Smooth muscle cell (in vitro differentiated cells): ENCODE measurements around the gene PPM1D. TPM values are rescaled to one million over a fixed set of nuclear protein-coding genes. Genes with fewer than 3 reads are reported as not detected.
"Not testable (repeated sequence)": the region's sequence is repeated elsewhere in the genome, so short reads cannot be mapped to it uniquely, and the experiment has no call there.

ENCODE experiments used
- DNase-seq: peaks from one replicate; lab custom pipeline; 2025; ENCODE audit not compliant: unreplicated experiment; lab: John Stamatoyannopoulos, UW
- H2AFZ ChIP-seq: fragments of 200-600 bp; sonication (generic); 2 replicates; pipeline ENCODE4 v1.6.0; 2016; ENCODE audit warnings: antibody characterized with exemption, low read depth, mild to moderate bottlenecking
- H3F3A ChIP-seq: fragments of 200-600 bp; sonication (generic); 2 replicates; pipeline ENCODE4 v1.6.0; 2017; ENCODE audit warnings: antibody characterized with exemption, low read depth
- H3K27ac ChIP-seq: fragments of 200-600 bp; sonication (generic); 2 replicates; pipeline ENCODE4 v1.5.1; 2016; ENCODE audit warnings: low read depth, mild to moderate bottlenecking
- H3K27me3 ChIP-seq: fragments of 200-600 bp; sonication (generic); 2 replicates; pipeline ENCODE4 v1.6.1; 2016; ENCODE audit warnings: low read depth, mild to moderate bottlenecking
- H3K36me3 ChIP-seq: fragments of 200-600 bp; sonication (generic); 2 replicates; pipeline ENCODE4 v1.5.1; 2016; ENCODE audit warnings: low read depth
- H3K4me1 ChIP-seq: fragments of 200-600 bp; sonication (generic); 2 replicates; pipeline ENCODE4 v1.5.1; 2016; ENCODE audit warnings: low read depth
- H3K4me2 ChIP-seq: fragments of 200-600 bp; sonication (generic); 2 replicates; pipeline ENCODE4 v1.6.0; 2016; ENCODE audit warnings: mild to moderate bottlenecking
- H3K4me3 ChIP-seq: fragments of 200-600 bp; sonication (generic); 2 replicates; pipeline ENCODE4 v1.5.1; 2016; ENCODE audit warnings: mild to moderate bottlenecking
- H3K79me2 ChIP-seq: fragments of 200-600 bp; sonication (generic); 2 replicates; pipeline ENCODE4 v1.6.0; 2016; ENCODE audit warnings: low read depth, mild to moderate bottlenecking
- H3K9ac ChIP-seq: fragments of 200-600 bp; sonication (generic); 2 replicates; pipeline ENCODE4 v1.6.0; 2016; ENCODE audit warnings: low read depth
- H3K9me3 ChIP-seq: fragments of 200-600 bp; sonication (generic); replicated peaks from 2 replicates; pipeline ENCODE4 v1.5.1; 2016; ENCODE audit warnings: low read depth
- H4K20me1 ChIP-seq: fragments of 200-600 bp; sonication (generic); 2 replicates; pipeline ENCODE4 v1.6.0; 2016; ENCODE audit warnings: low read depth
- WGBS: methylation state at CpG from one replicate; pipeline ENCODE4 v1.1.7; 2016; ENCODE audit warnings: low lambda C conversion rate; 5-methylcytosine and 5-hydroxymethylcytosine counted together
- polyA plus RNA-seq: library from polyadenylated mRNA; unstranded; fragments of >200 nt; fragmentation: Nextera tagmentation; extraction: Ambion mirVana; gene quantifications from 2 replicates; pipeline ENCODE4 v1.2.1, GENCODE V29; 2016
- total RNA-seq: library from RNA; depleted of rRNA; stranded (reverse); fragments of >200 nt; gene quantifications from 2 replicates; pipeline ENCODE4 v1.2.3, GENCODE V29; 2014
- TF ChIP-seq, protein P1 (sequence below): fragments of 200-600 bp; sonication (generic); IDR thresholded peaks from 2 replicates; pipeline ENCODE4 v1.5.1; 2017; ENCODE audit warnings: borderline replicate concordance, mild to moderate bottlenecking, antibody characterized with exemption; ENCODE audit not compliant: insufficient read depth, poor library complexity, severe bottlenecking

PPM1D gene
- total and polyA plus RNA-seq, 2 experiments from 2014 or later = 10.0 to 12.9 TPM

DNA sequence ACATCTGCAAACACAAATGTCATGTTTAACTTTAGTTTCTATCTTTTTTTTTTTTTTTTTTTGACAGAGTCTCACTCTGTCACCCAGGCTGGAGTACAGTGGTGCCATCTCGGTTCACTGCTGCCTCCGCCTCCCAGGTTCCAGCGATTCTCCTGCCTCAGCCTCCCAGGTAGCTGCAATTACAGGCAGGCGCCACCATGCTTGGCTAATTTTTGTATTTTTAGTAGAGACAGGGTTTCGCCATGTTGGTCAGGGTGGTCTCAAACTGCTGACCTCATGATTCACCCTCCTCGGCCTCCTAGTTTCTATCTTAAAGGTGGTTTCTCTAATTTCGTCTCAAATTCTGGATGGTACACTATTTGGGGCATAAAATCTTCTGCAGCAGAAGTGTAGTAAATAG, 5.8 kb upstream of the PPM1D start:
- not testable (repeated sequence) for H3K4me1 ChIP-seq, H3K27ac ChIP-seq, H3K36me3 ChIP-seq, H4K20me1 ChIP-seq, H3F3A ChIP-seq, H3K9me3 ChIP-seq, DNase-seq, H3K9ac ChIP-seq, H3K4me2 ChIP-seq, H3K27me3 ChIP-seq, H3K79me2 ChIP-seq, H3K4me3 ChIP-seq, H2AFZ ChIP-seq
- WGBS = 96% methylated on average over 7 of the region's 7 CpGs

DNA sequence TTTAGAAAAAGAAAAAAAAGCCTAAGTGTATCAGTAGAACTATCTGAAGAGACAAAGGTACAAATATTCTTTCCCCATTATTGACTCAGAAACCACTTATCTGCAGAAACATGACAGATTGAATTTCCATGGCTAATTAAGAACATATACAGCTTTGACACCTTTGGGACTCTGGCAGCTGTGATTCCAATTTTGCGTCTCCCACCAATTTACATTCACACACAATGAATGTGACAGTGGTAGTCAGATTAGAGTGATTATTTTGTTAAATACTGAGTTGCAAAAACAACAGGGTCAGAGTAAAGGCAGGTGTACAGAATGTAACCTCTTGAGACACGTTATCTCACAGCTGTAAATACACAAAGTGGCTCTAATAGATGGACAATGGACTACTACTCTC, 5.3 kb upstream of the PPM1D start:
- DNase-seq = no peak
- no peaks in the 10 kb centered on the region for H3K27me3 ChIP-seq
- no peaks in the 10 kb centered on the region for H3K79me2 ChIP-seq
- TF ChIP-seq, protein P1, sequence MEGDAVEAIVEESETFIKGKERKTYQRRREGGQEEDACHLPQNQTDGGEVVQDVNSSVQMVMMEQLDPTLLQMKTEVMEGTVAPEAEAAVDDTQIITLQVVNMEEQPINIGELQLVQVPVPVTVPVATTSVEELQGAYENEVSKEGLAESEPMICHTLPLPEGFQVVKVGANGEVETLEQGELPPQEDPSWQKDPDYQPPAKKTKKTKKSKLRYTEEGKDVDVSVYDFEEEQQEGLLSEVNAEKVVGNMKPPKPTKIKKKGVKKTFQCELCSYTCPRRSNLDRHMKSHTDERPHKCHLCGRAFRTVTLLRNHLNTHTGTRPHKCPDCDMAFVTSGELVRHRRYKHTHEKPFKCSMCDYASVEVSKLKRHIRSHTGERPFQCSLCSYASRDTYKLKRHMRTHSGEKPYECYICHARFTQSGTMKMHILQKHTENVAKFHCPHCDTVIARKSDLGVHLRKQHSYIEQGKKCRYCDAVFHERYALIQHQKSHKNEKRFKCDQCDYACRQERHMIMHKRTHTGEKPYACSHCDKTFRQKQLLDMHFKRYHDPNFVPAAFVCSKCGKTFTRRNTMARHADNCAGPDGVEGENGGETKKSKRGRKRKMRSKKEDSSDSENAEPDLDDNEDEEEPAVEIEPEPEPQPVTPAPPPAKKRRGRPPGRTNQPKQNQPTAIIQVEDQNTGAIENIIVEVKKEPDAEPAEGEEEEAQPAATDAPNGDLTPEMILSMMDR = no peak
- H3K9me3 ChIP-seq = no peaks in the 10 kb centered on the region
- H3K27ac ChIP-seq = no peak overlapping the region
- no peak overlapping the region for H3K9ac ChIP-seq
- WGBS = 97% methylated on average over 2 of the region's 2 CpGs
- peaks cover 6% of the 10 kb centered on the region for H3K4me1 ChIP-seq
- no peak overlapping the region for H3K4me2 ChIP-seq
- no peaks in the 10 kb centered on the region for H3F3A ChIP-seq
- no peaks in the 10 kb centered on the region for H3K36me3 ChIP-seq
- no peak overlapping the region for H3K4me3 ChIP-seq
- no peaks in the 10 kb centered on the region for H4K20me1 ChIP-seq
- no peak overlapping the region for H2AFZ ChIP-seq

DNA sequence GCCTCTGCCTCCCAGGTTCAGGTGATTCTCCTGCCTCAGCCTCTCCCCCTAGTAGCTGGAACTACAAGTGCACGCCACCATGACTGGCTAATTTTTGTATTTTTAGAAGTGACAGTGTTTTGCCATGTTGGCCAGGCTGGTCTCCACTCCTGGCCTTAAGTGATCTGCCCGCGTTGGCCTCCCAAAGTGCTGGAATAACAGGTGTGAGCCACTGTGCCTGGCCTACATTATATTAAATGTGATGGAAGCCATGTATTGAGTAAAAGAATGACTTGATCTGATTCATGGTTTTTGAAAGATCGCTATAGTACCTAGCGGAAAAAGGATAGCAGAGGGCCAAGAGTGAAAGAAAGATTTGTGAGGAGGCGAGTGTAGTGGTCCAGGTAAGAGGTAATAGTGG, 2.7 kb upstream of the PPM1D start:
- Histone ChIP-seq H3K79me2 (peaks cover 20% of the 10 kb centered on the region), H3K27me3 (no peaks in the 10 kb centered on the region), H3K27ac (no peak overlapping the region), H3K4me1 (peaks cover 6% of the 10 kb centered on the region), H3K4me3 (no peak overlapping the region), H2AFZ (no peak overlapping the region), H3K9me3 (no peaks in the 10 kb centered on the region), H3F3A (no peaks in the 10 kb centered on the region), H4K20me1 (peaks cover 16% of the 10 kb centered on the region), H3K36me3 (no peaks in the 10 kb centered on the region), H3K4me2 (no peak overlapping the region), H3K9ac (no peak overlapping the region)
- WGBS = 96% methylated on average over 6 of the region's 6 CpGs
- no peak for DNase-seq
- TF ChIP-seq, protein P1 = no peak

DNA sequence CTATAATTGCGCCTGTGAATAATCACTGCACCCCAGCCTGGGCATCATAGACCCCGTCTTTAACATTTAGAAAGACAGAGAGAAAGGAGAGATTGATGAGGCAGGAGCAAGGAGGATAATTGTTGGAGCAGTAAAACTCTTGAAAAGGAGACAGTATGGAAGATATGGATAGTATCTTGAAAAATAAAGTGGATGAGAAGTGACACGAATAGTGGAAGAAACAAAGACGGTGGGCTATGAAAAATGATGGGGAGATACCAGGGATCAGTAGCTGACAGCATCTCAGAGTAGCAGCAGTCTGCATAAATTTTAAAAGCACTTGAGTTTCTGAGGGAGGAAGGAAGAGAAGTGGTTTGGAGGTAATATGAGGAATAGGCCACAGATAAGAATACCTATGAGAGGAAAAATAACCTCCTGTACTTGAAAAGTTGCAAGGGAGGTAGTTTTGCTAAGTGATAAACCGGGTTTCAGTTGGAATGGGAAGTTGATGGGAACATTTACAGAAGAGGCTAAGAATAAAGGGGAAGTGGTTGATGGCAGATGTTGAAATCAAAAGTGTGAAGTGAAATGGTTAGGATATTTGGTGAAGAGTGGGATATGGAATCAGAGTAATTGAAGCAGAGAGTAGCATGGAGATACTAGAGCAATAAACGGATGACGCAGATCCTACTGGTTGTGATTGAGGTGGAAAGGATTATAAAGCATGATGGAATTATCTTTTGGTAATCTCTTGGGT, 1.8 kb upstream of the PPM1D start:
- Histone ChIP-seq H4K20me1 (peaks cover 24% of the 10 kb centered on the region), H3K79me2 (peaks cover 29% of the 10 kb centered on the region), H3F3A (no peaks in the 10 kb centered on the region), H3K4me2 (no peak overlapping the region), H3K27me3 (no peaks in the 10 kb centered on the region), H3K9me3 (no peaks in the 10 kb centered on the region), H2AFZ (peak overlapping the region; percentile 12), H3K4me3 (peak overlapping the region; percentile 67), H3K9ac (no peak overlapping the region), H3K4me1 (peaks cover 6% of the 10 kb centered on the region), H3K36me3 (no peaks in the 10 kb centered on the region), H3K27ac (no peak overlapping the region)
- TF ChIP-seq, protein P1 = no peak
- no peak for DNase-seq
- WGBS = 94% methylated on average over 7 of the region's 7 CpGs
